ENCODE data around the gene WWOX. TPM values are rescaled to one million over a fixed set of nuclear protein-coding genes. Genes with fewer than 3 reads are reported as not detected.

The WWOX gene
- total RNA-seq, 6 donors from 2014 or later, result 18.7 to 167 (median 31.0) TPM

DNA sequence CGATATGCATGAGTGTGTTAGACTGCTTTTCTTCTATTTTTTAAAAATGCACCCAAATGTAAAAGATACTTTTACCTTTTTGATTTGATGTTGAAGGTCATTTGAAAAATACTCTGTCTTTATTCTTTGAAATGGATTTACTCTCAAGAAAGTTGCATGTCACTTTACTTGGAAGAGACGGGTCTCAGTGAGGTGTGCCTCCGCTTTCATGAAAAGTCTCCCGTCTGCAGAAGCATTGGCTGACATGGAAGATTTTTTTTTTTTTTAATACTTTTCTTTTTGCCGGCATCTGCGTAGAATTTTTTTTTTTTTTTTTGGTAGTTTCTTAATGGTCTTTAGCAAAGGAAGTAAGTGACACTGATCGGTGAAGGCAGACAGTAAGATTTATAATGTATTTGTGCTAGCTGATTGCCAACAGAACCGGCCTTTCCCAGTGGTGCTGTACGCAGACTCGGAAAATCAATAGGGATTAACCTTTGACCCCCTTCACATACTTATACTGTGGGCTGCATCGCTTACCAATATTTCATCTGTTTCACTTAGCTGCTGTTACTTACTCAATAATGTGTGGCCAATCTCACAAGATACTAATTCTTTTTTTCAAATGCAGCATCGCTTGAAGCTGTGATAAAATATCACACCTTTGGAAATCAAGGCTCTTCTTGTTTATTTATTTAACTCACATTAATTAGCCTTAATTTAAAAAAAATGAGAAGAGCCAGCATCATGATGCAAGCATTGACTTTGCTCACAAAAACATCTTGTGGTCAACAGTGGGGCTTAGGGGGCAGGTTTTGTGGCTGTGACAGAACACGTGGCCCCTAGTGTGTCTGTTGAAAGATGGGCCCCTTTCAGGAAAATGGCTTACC, 383.9 kb downstream of the WWOX start:
- no peaks in the 10 kb centered on the region for H3K4me1 ChIP-seq
- no peaks in the 10 kb centered on the region for H3K27me3 ChIP-seq
- 82 to 88% methylated on average over 13 of the region's 13 CpGs for WGBS, 2 donors
- no peak overlapping the region for H3K27ac ChIP-seq
- H3K9me3 ChIP-seq, result no peaks in the 10 kb centered on the region
- DNase-seq (no peak), ATAC-seq (ENCODE audit: low FRiP score in 2 of 2) (no peak)
- no peaks in the 10 kb centered on the region for H3K36me3 ChIP-seq
- TF ChIP-seq POLR2A (IDR thresholded peaks at IDR 0.05), result no peak
- TF ChIP-seq POLR2AphosphoS5 (IDR thresholded peaks at IDR 0.05), result no peak
- TF ChIP-seq, protein P1, sequence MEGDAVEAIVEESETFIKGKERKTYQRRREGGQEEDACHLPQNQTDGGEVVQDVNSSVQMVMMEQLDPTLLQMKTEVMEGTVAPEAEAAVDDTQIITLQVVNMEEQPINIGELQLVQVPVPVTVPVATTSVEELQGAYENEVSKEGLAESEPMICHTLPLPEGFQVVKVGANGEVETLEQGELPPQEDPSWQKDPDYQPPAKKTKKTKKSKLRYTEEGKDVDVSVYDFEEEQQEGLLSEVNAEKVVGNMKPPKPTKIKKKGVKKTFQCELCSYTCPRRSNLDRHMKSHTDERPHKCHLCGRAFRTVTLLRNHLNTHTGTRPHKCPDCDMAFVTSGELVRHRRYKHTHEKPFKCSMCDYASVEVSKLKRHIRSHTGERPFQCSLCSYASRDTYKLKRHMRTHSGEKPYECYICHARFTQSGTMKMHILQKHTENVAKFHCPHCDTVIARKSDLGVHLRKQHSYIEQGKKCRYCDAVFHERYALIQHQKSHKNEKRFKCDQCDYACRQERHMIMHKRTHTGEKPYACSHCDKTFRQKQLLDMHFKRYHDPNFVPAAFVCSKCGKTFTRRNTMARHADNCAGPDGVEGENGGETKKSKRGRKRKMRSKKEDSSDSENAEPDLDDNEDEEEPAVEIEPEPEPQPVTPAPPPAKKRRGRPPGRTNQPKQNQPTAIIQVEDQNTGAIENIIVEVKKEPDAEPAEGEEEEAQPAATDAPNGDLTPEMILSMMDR (IDR thresholded peaks at IDR 0.05), result no peak
- TF ChIP-seq EP300 (IDR thresholded peaks at IDR 0.05), result no peak
- no peak overlapping the region for H3K4me3 ChIP-seq

DNA sequence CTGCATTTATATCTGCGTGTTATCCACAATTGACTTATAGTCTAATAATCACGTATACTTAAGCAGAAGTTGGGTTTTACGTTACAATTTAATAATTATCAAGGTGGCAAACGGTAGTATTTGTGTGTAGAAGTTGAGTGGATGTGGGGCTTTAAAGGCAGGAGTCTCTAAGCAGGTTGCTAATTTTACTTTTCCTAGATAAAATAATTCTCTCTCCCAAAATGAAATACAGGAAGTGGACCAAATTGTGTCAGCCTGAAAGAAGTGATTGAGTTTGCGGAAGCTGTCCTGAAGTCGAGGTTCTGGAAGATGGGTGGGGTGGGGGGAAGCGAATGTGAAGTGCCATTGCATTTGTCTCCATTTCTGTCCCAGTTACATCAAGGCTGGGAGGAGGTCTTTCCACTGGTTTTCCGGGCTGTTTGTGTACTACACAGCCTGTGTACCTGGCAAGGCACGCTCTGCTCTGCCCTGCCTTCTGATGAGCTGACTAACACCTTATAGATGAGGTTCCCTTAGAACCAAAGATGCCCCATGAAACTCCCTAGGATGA, 385.1 kb downstream of the WWOX start:
- Histone ChIP-seq H3K36me3 (no peaks in the 10 kb centered on the region), H3K4me3 (no peak overlapping the region), H3K27ac (no peak overlapping the region), H3K4me1 (no peaks in the 10 kb centered on the region), H3K9me3 (no peaks in the 10 kb centered on the region), H3K27me3 (no peaks in the 10 kb centered on the region)
- ATAC-seq (ENCODE audit: low FRiP score in 2 of 2), result no peak
- TF ChIP-seq POLR2A (IDR thresholded peaks at IDR 0.05) (no peak), EP300 (IDR thresholded peaks at IDR 0.05) (no peak), POLR2AphosphoS5 (IDR thresholded peaks at IDR 0.05) (no peak)
- TF ChIP-seq, protein P1 (IDR thresholded peaks at IDR 0.05), result no peak
- WGBS, 2 donors, result 88 to 90% methylated on average over 9 of the region's 9 CpGs
- no peak for DNase-seq

DNA sequence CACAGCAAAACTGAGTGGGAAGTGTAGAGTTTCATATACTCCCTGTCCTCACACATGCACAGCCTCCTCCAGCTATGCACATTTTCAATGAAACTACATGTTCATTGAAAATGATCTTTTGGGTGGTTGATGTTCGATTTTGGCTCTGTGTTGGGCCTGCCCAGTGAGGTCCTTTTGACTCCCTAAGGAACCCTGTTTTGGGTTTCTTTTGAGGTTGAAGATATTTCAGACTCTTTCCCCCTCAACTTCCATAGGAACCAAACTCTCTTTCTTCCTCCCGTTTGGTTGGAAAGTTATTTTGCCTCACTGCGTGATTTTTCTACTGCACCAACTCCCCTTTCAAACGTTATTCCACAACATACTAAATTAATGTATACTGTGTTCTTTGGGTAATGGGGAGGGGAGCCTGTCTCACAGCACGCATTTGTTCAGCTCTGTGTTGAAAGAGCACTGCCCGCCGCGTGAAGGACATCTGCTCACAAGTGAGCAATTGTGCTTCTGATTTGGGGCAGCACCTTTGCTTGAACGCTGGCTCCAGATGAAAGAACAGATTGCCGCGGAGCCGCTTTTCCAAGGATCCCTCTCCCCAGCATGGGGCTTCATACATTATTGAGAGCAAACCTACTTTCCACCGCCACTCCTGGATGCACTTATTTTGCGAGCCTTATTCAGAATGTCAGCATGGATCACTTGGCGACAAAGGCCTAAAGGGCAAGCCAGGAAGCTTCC, 385.9 kb downstream of the WWOX start:
- H3K9me3 ChIP-seq, result no peaks in the 10 kb centered on the region
- ATAC-seq (ENCODE audit: low FRiP score in 2 of 2) (no peak), DNase-seq (no peak)
- WGBS, 2 donors, result 81 to 82% methylated on average over 15 of the region's 15 CpGs
- H3K27ac ChIP-seq, result no peak overlapping the region
- TF ChIP-seq EP300 (IDR thresholded peaks at IDR 0.05) (no peak), POLR2A (IDR thresholded peaks at IDR 0.05) (no peak), POLR2AphosphoS5 (IDR thresholded peaks at IDR 0.05) (no peak)
- TF ChIP-seq, protein P1 (IDR thresholded peaks at IDR 0.05), result no peak
- H3K27me3 ChIP-seq, result no peaks in the 10 kb centered on the region
- H3K4me3 ChIP-seq, result no peak overlapping the region
- no peaks in the 10 kb centered on the region for H3K4me1 ChIP-seq
- no peaks in the 10 kb centered on the region for H3K36me3 ChIP-seq

DNA sequence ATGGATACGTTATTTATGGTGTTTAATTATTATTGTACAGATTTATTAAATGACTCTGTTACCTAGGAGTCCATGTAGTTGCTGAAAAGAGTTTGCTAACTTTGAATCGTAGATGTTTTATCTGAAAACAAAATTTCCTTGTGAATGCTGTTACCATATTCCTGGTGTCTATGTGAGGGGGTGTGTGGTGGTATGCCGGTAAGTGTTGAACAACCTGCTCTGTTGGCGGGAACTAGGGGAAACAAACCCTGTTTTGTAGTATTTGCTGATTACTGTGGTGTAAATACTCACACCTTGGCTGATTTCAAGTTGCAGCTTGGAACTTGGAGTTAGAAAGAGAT, 386.4 kb downstream of the WWOX start:
- Histone ChIP-seq H3K4me3 (no peak overlapping the region), H3K4me1 (no peaks in the 10 kb centered on the region), H3K36me3 (no peaks in the 10 kb centered on the region), H3K27me3 (no peaks in the 10 kb centered on the region), H3K9me3 (no peaks in the 10 kb centered on the region), H3K27ac (no peak overlapping the region)
- TF ChIP-seq POLR2A (IDR thresholded peaks at IDR 0.05), result no peak
- TF ChIP-seq EP300 (IDR thresholded peaks at IDR 0.05), result no peak
- no peak for TF ChIP-seq POLR2AphosphoS5 (IDR thresholded peaks at IDR 0.05)
- TF ChIP-seq, protein P1 (IDR thresholded peaks at IDR 0.05), result no peak
- 91 to 97% methylated on average over 4 of the region's 4 CpGs for WGBS, 2 donors
- no peak for ATAC-seq (ENCODE audit: low FRiP score in 2 of 2)
- no peak for DNase-seq
